Type B pancreatic cell (in vitro differentiated cells): ENCODE results near the gene PMAIP1. TPM values are rescaled to one million over a fixed set of nuclear protein-coding genes. Genes with fewer than 3 reads are reported as not detected.
A peak's percentile ranks its signal among the peaks of the same experiment; 100 is the strongest.

Source experiments
- DNase-seq: peaks from one replicate; pipeline ENCODE4 v3.0.0; 2021; ENCODE audit warnings: mixed read lengths; ENCODE audit not compliant: unreplicated experiment; ENCODE audit errors: extremely low spot score
- H3K27ac Mint-ChIP-seq: 2 replicates; pipeline ENCODE4 v1.8.0; 2021; ENCODE audit warnings: mild to moderate bottlenecking, mixed read lengths
- H3K27me3 Mint-ChIP-seq: 2 replicates; pipeline ENCODE4 v1.8.0; 2021; ENCODE audit warnings: mixed read lengths
- H3K36me3 Mint-ChIP-seq: 2 replicates; pipeline ENCODE4 v1.8.0; 2021; ENCODE audit warnings: mixed read lengths
- H3K4me1 Mint-ChIP-seq: one replicate; pipeline ENCODE4 v1.8.0; 2021; ENCODE audit warnings: mixed read lengths; ENCODE audit not compliant: unreplicated experiment
- H3K4me3 Mint-ChIP-seq: 2 replicates; pipeline ENCODE4 v1.8.0; 2021; ENCODE audit warnings: mild to moderate bottlenecking, mixed read lengths
- H3K9me3 Mint-ChIP-seq: 2 replicates; pipeline ENCODE4 v1.8.0; 2021; ENCODE audit warnings: mixed read lengths
- CTCF ChIP-seq: fragments of 200-600 bp; sonication (generic); conservative IDR thresholded peaks from 2 replicates; pipeline ENCODE4 v1.5.0; 2021; ENCODE audit warnings: antibody characterized with exemption, mild to moderate bottlenecking
- total RNA-seq: library from RNA; stranded (reverse); gene quantifications from 2 replicates; pipeline ENCODE4 v1.2.1, GENCODE V29; 2021; ENCODE audit warnings: low replicate concordance

The PMAIP1 gene
- total RNA-seq, 1 donor from 2014 or later, result 16.5 TPM

- DNase-seq, result no peak
- H3K27ac Mint-ChIP-seq, result peak overlapping the region; percentile 79
- H3K36me3 Mint-ChIP-seq, result no peaks in the 10 kb centered on the region
- peaks cover 4% of the 10 kb centered on the region for H3K9me3 Mint-ChIP-seq
- TF ChIP-seq CTCF, result no peak
- no peaks in the 10 kb centered on the region for H3K27me3 Mint-ChIP-seq
- peaks cover 7% of the 10 kb centered on the region for H3K4me1 Mint-ChIP-seq
- H3K4me3 Mint-ChIP-seq, result no peak overlapping the region
Observed at GRCh38 chr18:59921384-59921891, 21.6 kb downstream of the PMAIP1 start.

- H3K4me3 Mint-ChIP-seq, result no peak overlapping the region
- H3K36me3 Mint-ChIP-seq, result no peaks in the 10 kb centered on the region
- H3K9me3 Mint-ChIP-seq, result no peaks in the 10 kb centered on the region
- no peak for TF ChIP-seq CTCF
- H3K27ac Mint-ChIP-seq, result peak overlapping the region; percentile 23
- H3K4me1 Mint-ChIP-seq, result peaks cover 6% of the 10 kb centered on the region
- no peak for DNase-seq
- no peaks in the 10 kb centered on the region for H3K27me3 Mint-ChIP-seq
Observed at GRCh38 chr18:59923539-59924196, 23.9 kb downstream of the PMAIP1 start.

GRCh38 chr18:59926131-59926530, 26.3 kb downstream of the PMAIP1 start:
- H3K27ac Mint-ChIP-seq, result no peak overlapping the region
- peaks cover 6% of the 10 kb centered on the region for H3K4me1 Mint-ChIP-seq
- H3K9me3 Mint-ChIP-seq, result no peaks in the 10 kb centered on the region
- no peak for TF ChIP-seq CTCF
- no peaks in the 10 kb centered on the region for H3K36me3 Mint-ChIP-seq
- no peaks in the 10 kb centered on the region for H3K27me3 Mint-ChIP-seq
- DNase-seq, result no peak
- no peak overlapping the region for H3K4me3 Mint-ChIP-seq

- no peaks in the 10 kb centered on the region for H3K27me3 Mint-ChIP-seq
- DNase-seq, result no peak
- peaks cover 6% of the 10 kb centered on the region for H3K4me1 Mint-ChIP-seq
- H3K36me3 Mint-ChIP-seq, result no peaks in the 10 kb centered on the region
- no peak overlapping the region for H3K27ac Mint-ChIP-seq
- no peak overlapping the region for H3K4me3 Mint-ChIP-seq
- no peaks in the 10 kb centered on the region for H3K9me3 Mint-ChIP-seq
- TF ChIP-seq CTCF, result no peak
Observed at GRCh38 chr18:59927246-59927825, 27.5 kb downstream of the PMAIP1 start.

GRCh38 chr18:59928201-59928600, 28.4 kb downstream of the PMAIP1 start:
- TF ChIP-seq CTCF, result no peak
- Mint-ChIP-seq H3K36me3 (no peaks in the 10 kb centered on the region), H3K9me3 (no peaks in the 10 kb centered on the region), H3K4me1 (peaks cover 6% of the 10 kb centered on the region), H3K27ac (no peak overlapping the region), H3K27me3 (no peaks in the 10 kb centered on the region), H3K4me3 (no peak overlapping the region)
- no peak for DNase-seq
